ENCODE measurements around the gene RPE65.

GRCh38 chr1:68426594-68426993 is 23.2 kb downstream of the RPE65 start:
- no peak for TF ChIP-seq CTCF (optimal IDR thresholded peaks at IDR 0.05 in 1 of 3, IDR thresholded peaks at IDR 0.05 in 1 of 3, conservative IDR thresholded peaks at IDR 0.05 in 1 of 3; ENCODE audit: extremely low read depth in 1 of 3, insufficient read depth in 2 of 3, low read length in 3 of 3)
- no peak for TF ChIP-seq EZH2 (IDR thresholded peaks at IDR 0.05; ENCODE audit: low read length)
